Measurements from ENCODE around the gene KRTAP10-6. TPM values are rescaled to one million over a fixed set of nuclear protein-coding genes. Genes with fewer than 3 reads are reported as not detected.
"Not testable (repeated sequence)": the region's sequence is repeated elsewhere in the genome, so short reads cannot be mapped to it uniquely, and the experiment has no call there.

KRTAP10-6 gene
- total RNA-seq, 1 donor from 2014 or later, result not detected

DNA sequence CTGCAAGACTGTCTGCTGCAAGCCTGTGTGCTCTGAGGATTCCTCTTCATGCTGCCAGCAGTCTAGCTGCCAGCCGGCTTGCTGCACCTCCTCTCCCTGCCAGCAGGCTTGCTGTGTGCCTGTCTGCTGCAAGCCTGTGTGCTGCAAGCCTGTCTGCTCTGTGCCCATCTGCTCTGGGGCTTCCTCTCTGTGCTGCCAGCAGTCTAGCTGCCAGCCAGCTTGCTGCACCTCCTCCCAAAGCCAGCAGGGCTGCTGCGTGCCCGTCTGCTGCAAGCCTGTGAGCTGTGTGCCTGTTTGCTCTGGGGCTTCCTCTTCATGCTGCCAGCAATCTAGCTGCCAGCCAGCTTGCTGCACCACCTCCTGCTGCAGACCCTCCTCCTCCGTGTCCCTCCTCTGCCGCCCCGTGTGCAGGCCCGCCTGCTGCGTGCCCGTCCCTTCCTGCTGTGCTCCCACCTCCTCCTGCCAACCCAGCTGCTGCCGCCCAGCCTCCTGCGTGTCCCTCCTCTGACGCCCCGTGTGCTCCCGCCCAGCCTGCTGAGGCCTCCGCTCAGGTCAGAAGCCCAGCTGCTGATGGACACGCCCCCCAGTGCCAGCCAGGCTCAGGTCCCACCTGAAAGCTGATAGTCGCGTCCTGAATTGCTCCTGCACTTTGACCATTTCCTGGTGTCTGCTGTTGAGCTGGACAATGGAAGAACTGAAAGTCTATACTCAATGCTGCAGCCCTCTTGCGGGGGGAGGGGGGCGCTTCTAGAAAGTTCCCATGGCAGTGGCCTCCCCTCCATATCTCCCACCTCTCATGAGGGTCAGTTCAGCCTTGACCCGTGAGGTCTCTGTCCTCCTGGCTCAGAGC is 17.6 kb downstream of the KRTAP10-6 start:
- H3K9me3 Mint-ChIP-seq (ENCODE audit: unreplicated experiment), result peaks cover 36% of the 10 kb centered on the region
- H3K36me3 Mint-ChIP-seq (ENCODE audit: unreplicated experiment), result peaks cover 47% of the 10 kb centered on the region
- H3K4me1 Mint-ChIP-seq (ENCODE audit: low read depth, unreplicated experiment), result no peaks in the 10 kb centered on the region
- H3K27me3 Mint-ChIP-seq (ENCODE audit: unreplicated experiment), result peaks cover 8% of the 10 kb centered on the region
- no peak overlapping the region for H3K27ac Mint-ChIP-seq (ENCODE audit: unreplicated experiment)
- TF ChIP-seq CTCF (IDR thresholded peaks at IDR 0.05; ENCODE audit: partially characterized antibody, unreplicated experiment), result peak; percentile 11
- H3K4me3 Mint-ChIP-seq (ENCODE audit: unreplicated experiment), result no peak overlapping the region
- no peak for DNase-seq

DNA sequence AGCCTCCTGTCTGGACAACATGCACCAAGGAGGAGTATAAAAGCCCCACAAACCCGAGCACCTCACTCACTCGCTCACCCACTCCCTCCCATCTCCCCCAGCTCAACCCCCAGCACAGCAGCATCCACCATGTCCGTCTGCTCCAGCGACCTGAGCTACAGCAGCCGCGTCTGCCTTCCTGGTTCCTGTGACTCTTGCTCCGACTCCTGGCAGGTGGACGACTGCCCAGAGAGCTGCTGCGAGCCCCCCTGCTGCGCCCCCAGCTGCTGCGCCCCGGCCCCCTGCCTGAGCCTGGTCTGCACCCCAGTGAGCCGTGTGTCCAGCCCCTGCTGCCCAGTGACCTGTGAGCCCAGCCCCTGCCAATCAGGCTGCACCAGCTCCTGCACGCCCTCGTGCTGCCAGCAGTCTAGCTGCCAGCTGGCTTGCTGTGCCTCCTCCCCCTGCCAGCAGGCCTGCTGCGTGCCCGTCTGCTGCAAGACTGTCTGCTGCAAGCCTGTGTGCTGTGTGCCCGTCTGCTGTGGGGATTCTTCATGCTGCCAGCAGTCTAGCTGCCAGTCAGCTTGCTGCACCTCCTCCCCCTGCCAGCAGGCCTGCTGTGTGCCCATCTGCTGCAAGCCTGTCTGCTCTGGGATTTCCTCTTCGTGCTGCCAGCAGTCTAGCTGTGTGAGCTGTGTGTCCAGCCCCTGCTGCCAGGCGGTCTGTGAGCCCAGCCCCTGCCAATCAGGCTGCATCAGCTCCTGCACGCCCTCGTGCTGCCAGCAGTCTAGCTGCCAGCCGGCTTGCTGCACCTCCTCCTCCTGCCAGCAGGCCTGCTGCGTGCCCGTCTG is 18.5 kb downstream of the KRTAP10-6 start, which contains the start of gene KRTAP10-4:
TSS of gene KRTAP10-4 (plus strand) at position 100 of the 827 bp plus-strand sequence. CDS start at position 130, 30 bp downstream.
- Mint-ChIP-seq H3K36me3 (ENCODE audit: unreplicated experiment) (peaks cover 47% of the 10 kb centered on the region), H3K9me3 (ENCODE audit: unreplicated experiment) (peaks cover 36% of the 10 kb centered on the region)
- not testable (repeated sequence) for H3K27me3 Mint-ChIP-seq (ENCODE audit: unreplicated experiment); H3K27ac Mint-ChIP-seq (ENCODE audit: unreplicated experiment); H3K4me1 Mint-ChIP-seq (ENCODE audit: low read depth, unreplicated experiment); H3K4me3 Mint-ChIP-seq (ENCODE audit: unreplicated experiment); DNase-seq

- Mint-ChIP-seq H3K27me3 (ENCODE audit: unreplicated experiment) (peaks cover 8% of the 10 kb centered on the region), H3K36me3 (ENCODE audit: unreplicated experiment) (peaks cover 44% of the 10 kb centered on the region), H3K9me3 (ENCODE audit: unreplicated experiment) (peaks cover 34% of the 10 kb centered on the region), H3K4me1 (ENCODE audit: low read depth, unreplicated experiment) (no peaks in the 10 kb centered on the region), H3K4me3 (ENCODE audit: unreplicated experiment) (no peak overlapping the region), H3K27ac (ENCODE audit: unreplicated experiment) (no peak overlapping the region)
- no peak for TF ChIP-seq CTCF (IDR thresholded peaks at IDR 0.05; ENCODE audit: partially characterized antibody, unreplicated experiment)
- no peak for DNase-seq
Observed at GRCh38 chr21:44572959-44573583, 19.2 kb downstream of the KRTAP10-6 start.

DNA sequence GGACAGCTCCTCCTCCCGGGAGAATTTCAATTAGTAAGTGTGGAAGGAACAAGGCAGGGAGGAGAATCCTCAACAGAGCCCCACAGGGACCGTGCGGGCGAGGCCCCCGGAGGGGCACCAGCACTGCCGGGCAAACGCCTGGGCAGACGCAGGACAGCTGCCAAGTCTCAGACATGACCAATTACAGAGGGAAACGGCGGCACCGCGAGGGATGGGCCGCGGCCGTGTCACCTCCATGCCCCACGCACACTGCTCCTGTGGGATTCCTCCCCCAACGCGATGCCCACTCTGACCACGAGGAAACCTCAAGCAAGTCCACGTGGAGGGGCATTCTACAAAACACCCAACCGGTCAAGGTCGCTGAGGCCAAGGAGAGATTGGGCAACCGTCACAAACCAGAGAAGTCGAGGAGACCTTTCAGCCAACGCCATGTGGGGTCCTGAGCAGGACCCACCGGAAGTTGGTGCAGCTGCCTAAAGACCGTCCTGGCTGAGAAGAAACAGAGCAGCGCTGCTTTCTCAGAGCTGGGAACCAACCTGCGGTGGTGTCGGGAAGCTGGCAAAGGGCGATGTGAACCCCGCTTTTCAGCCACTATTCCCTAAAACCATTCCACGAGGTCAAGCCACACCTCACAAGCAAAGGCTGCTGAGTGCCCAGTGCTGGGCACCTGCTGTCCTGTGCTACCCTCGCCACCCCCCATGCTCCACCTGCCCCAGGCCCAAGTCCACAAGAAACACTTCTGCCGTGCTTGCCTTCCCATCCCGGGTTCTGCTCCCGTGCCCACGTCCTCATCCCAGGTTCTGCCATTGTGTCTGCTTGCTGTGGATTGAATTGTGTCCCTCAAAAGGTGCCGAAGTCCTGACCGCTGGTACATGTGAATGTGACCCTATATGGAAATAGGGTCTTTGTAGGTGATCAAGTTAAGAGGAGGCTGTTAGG is 20.2 kb downstream of the KRTAP10-6 start:
- H3K27ac Mint-ChIP-seq (ENCODE audit: unreplicated experiment), result no peak overlapping the region

More for the DNA sequence above, 20.2 kb downstream of the KRTAP10-6 start:
- Mint-ChIP-seq H3K36me3 (ENCODE audit: unreplicated experiment) (peaks cover 36% of the 10 kb centered on the region), H3K4me3 (ENCODE audit: unreplicated experiment) (no peak overlapping the region), H3K27me3 (ENCODE audit: unreplicated experiment) (peaks cover 8% of the 10 kb centered on the region), H3K4me1 (ENCODE audit: low read depth, unreplicated experiment) (no peaks in the 10 kb centered on the region), H3K9me3 (ENCODE audit: unreplicated experiment) (peaks cover 29% of the 10 kb centered on the region)
- TF ChIP-seq CTCF (IDR thresholded peaks at IDR 0.05; ENCODE audit: partially characterized antibody, unreplicated experiment), result no peak
- no peak for DNase-seq

All from glutamatergic neuron (in vitro differentiated cells).